Measurements from ENCODE around the gene TLX3. TPM values are rescaled to one million over a fixed set of nuclear protein-coding genes. Genes with fewer than 3 reads are reported as not detected.

TLX3 gene
- total RNA-seq, 1 experiment from 2014 or later: not detected

DNA sequence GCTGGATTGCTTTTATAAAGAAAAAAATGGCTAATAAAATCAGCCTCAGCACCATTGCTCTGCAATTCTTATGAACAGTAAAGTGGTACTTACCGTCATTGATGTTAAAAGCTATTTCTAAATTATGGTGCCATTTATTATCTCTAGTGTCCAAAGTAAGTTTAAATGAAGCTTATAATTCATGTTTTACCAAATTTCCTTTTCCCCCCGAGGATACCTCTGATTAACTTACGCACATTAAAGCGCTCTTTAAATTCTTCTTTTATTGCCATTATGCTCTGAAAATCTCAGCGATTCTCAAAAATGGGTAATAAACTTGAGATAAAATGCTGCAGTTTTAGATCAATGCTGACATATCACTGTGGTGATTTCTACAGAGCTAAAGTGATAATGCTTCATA is 13.5 kb downstream of the TLX3 start:
- H2BK120ac ChIP-seq (ENCODE audit: low read depth, low read length, poor library complexity, severe bottlenecking): no peak overlapping the region
- no peak overlapping the region for H2AFZ ChIP-seq (ENCODE audit: low read length)
- no peak overlapping the region for H3K27ac Mint-ChIP-seq
- no peak overlapping the region for H4K8ac ChIP-seq (replicated peaks; ENCODE audit: insufficient read length, low read depth, low read length)
- no peaks in the 10 kb centered on the region for H3K36me3 Mint-ChIP-seq (ENCODE audit: insufficient read depth in 1 of 3, low read depth in 3 of 3)
- no peak overlapping the region for H2BK5ac ChIP-seq (ENCODE audit: insufficient read length, low read length)
- no peaks in the 10 kb centered on the region for H3K4me1 ChIP-seq (ENCODE audit: insufficient read depth, low read length)
- no peaks in the 10 kb centered on the region for H3K23me2 ChIP-seq (ENCODE audit: insufficient read length, low read depth, low read length, poor library complexity, severe bottlenecking)
- H3T11ph ChIP-seq (ENCODE audit: low read length): no peak overlapping the region
- no peak overlapping the region for H4K5ac ChIP-seq (ENCODE audit: insufficient read length, low read depth, low read length)
- no peak overlapping the region for H3K56ac ChIP-seq (ENCODE audit: insufficient read length, low read depth, low read length)
- no peaks in the 10 kb centered on the region for H3K9me3 Mint-ChIP-seq
- H2BK15ac ChIP-seq (ENCODE audit: low read depth, low read length): no peak overlapping the region
- TF ChIP-seq CTCF (conservative IDR thresholded peaks at IDR 0.05): no peak
- no peaks in the 10 kb centered on the region for H3K79me1 ChIP-seq (ENCODE audit: insufficient read depth, low read depth, low read length, poor library complexity, severe bottlenecking)
- no peak overlapping the region for H3K9ac ChIP-seq (ENCODE audit: extremely low read depth, insufficient read length, low read length)
- no peak overlapping the region for H2BK20ac ChIP-seq (ENCODE audit: low read depth, low read length, poor library complexity, severe bottlenecking)
- H3K4me3 Mint-ChIP-seq: no peak overlapping the region
- H2AK5ac ChIP-seq (ENCODE audit: insufficient read length, low read length): no peak overlapping the region
- H3K14ac ChIP-seq (ENCODE audit: insufficient read depth, low read length): no peak overlapping the region
- no peak overlapping the region for H3K18ac ChIP-seq (ENCODE audit: insufficient read length, low read depth, low read length)
- H3K9me3 ChIP-seq (ENCODE audit: control insufficient read depth, low read depth, low read length): no peaks in the 10 kb centered on the region
- no peaks in the 10 kb centered on the region for H4K20me1 ChIP-seq (ENCODE audit: control insufficient read depth, insufficient read depth, insufficient read length)
- H3K4me1 Mint-ChIP-seq: peaks cover 11 to 32% of the 10 kb centered on the region in 2 experiments
- DNase-seq: no peak
- no CpG with 5 or more reads among the region's 5 CpGs for WGBS (ENCODE audit: extremely low coverage, insufficient read length, low lambda C conversion rate)
- no peak overlapping the region for H3K23ac ChIP-seq (ENCODE audit: insufficient read length, low read depth, low read length)
- H3K4me2 ChIP-seq (ENCODE audit: insufficient read depth, insufficient read length, low read length): no peak overlapping the region
- peaks cover 100% of the 10 kb centered on the region for H3K27me3 Mint-ChIP-seq (ENCODE audit: low read depth)
- H3K27ac ChIP-seq (ENCODE audit: insufficient read length, low read depth, low read length): no peak overlapping the region
- peaks cover 45% of the 10 kb centered on the region for H3K27me3 ChIP-seq (ENCODE audit: insufficient read depth, low read length)
- no peak overlapping the region for H4K91ac ChIP-seq (ENCODE audit: insufficient read length, low read depth, low read length)
- H3K79me2 ChIP-seq (ENCODE audit: insufficient read depth, low read length): no peaks in the 10 kb centered on the region
- H2BK12ac ChIP-seq (ENCODE audit: insufficient read length, low read depth, low read length): no peak overlapping the region
- H3K4ac ChIP-seq (ENCODE audit: low read depth, low read length): no peak overlapping the region
